K562 (cell line): Measurements from ENCODE around the gene BRF1. TPM values are rescaled to one million over a fixed set of nuclear protein-coding genes. Genes with fewer than 3 reads are reported as not detected.

Experiments used
- ATAC-seq: fragments of 200-7000 bp; cut with Tn5 transposase; 3 replicates; pipeline ENCODE4 v1.9.1; 2020; ENCODE audit warnings: moderate library complexity
- BruUV-seq: library from RNA; stranded (reverse); fragments of 400-500 nt; replicated peaks from 2 replicates; lab custom pipeline; 2021; lab: Mats Ljungman, UMichigan
- CTCF ChIA-PET: fragments of 300-600 bp; formaldehyde crosslinking; extraction: SDS; loops from one replicate; lab custom pipeline; 2021; ENCODE audit warnings: low intra/inter-chr PET ratio; lab: Yijun Ruan, JAX
- POLR2A ChIA-PET: fragments of 300-600, 350-650 bp; sonication (Branson Sonifier 250); formaldehyde crosslinking; extraction: SDS; loops from one replicate; lab custom pipeline; 2021; ENCODE audit warnings: antibody characterized with exemption, inconsistent platforms; lab: Yijun Ruan, JAX
- DNase-seq, 4 experiments: peaks; one replicate each; pipeline versions ENCODE4 v3.0.0 to v3.0.0-alpha.2; 2011 to 2018; ENCODE audit warnings: low spot score in 3 of 4, mixed read lengths in 3 of 4; ENCODE audit errors: extremely low read depth in 1 of 4
- FAIRE-seq: peaks from 2 replicates; lab custom pipeline; 2011; peaks lifted over from hg19 to GRCh38; lab: Jason Lieb, UNC
- H2AFZ ChIP-seq: 2 replicates; pipeline ENCODE4 v1.6.0; 2011; ENCODE audit warnings: low read depth, low read length, control low read depth, inconsistent platforms
- H3K27ac ChIP-seq: fragments of 200-600 bp; 3 replicates; pipeline ENCODE4 v1.8.0; 2011; ENCODE audit warnings: low read depth, mild to moderate bottlenecking, control low read depth, inconsistent platforms, low read length, moderate library complexity, mixed read lengths; ENCODE audit errors: extremely low read depth
- H3K27me3 ChIP-seq, 2 experiments: fragments of 300-600 bp in 1 of 2; 2 replicates in 1 of 2; 3 replicates in 1 of 2; pipeline versions ENCODE4 v1.6.0 to v1.8.0; 2011; ENCODE audit warnings: inconsistent platforms in 2 of 2, low read length in 2 of 2, mild to moderate bottlenecking in 1 of 2, mixed read lengths in 1 of 2, moderate library complexity in 1 of 2; ENCODE audit not compliant: control insufficient read depth in 2 of 2, insufficient read depth in 2 of 2
- H3K36me3 ChIP-seq: fragments of 300-600 bp; 3 replicates; pipeline ENCODE4 v1.8.0; 2011; ENCODE audit warnings: mild to moderate bottlenecking, low read length, inconsistent platforms; ENCODE audit not compliant: control insufficient read depth, insufficient read depth
- H3K4me1 ChIP-seq, 2 experiments: fragments of 200-600 bp in 1 of 2; replicated peaks in 1 of 2; 2 replicates in 1 of 2; 3 replicates in 1 of 2; pipeline versions ENCODE4 v1.5.1 to v1.8.0; 2011; ENCODE audit warnings: inconsistent platforms in 2 of 2, low read length in 2 of 2, mild to moderate bottlenecking in 1 of 2, mixed read lengths in 1 of 2, moderate library complexity in 1 of 2; ENCODE audit not compliant: control insufficient read depth in 2 of 2, insufficient read depth in 2 of 2
- H3K4me2 ChIP-seq: 2 replicates; pipeline ENCODE4 v1.6.1; 2011; ENCODE audit warnings: low read length, control low read depth, inconsistent platforms, mixed read lengths; ENCODE audit not compliant: insufficient read depth
- H3K4me3 ChIP-seq: fragments of 200-600 bp; sonication (generic), shearing (Covaris generic); 2 replicates; pipeline ENCODE4 v1.5.1; 2016; ENCODE audit warnings: control low read depth, inconsistent platforms
- H3K79me2 ChIP-seq: fragments of 200-600 bp; 3 replicates; pipeline ENCODE4 v1.8.0; 2011; ENCODE audit warnings: low read length, inconsistent platforms; ENCODE audit not compliant: control insufficient read depth, insufficient read depth
- H3K9ac ChIP-seq, 2 experiments: 2 replicates each; pipeline versions ENCODE4 v1.6.0 to v1.6.1; 2011; ENCODE audit warnings: low read depth in 2 of 2, low read length in 2 of 2, control low read depth in 1 of 2, inconsistent platforms in 1 of 2, mild to moderate bottlenecking in 1 of 2, mixed read lengths in 1 of 2; ENCODE audit not compliant: insufficient read depth in 1 of 2
- H3K9me1 ChIP-seq: one replicate; pipeline ENCODE4 v1.6.0; 2011; ENCODE audit warnings: inconsistent platforms, mild to moderate bottlenecking, low read length, moderate library complexity; ENCODE audit not compliant: control insufficient read depth, insufficient read depth
- H3K9me3 ChIP-seq: replicated peaks from 2 replicates; pipeline ENCODE4 v1.5.1; 2011; ENCODE audit warnings: low read depth, low read length, inconsistent platforms; ENCODE audit not compliant: control insufficient read depth, insufficient read depth
- H4K20me1 ChIP-seq: replicated peaks from 2 replicates; pipeline ENCODE4 v1.6.1; 2011; ENCODE audit warnings: low read length, inconsistent platforms, mixed read lengths; ENCODE audit not compliant: control insufficient read depth, insufficient read depth
- BRD4 ChIP-seq: fragments of 200-600 bp; sonication (generic); IDR thresholded peaks from 2 replicates; pipeline ENCODE4 v1.6.1; 2017; ENCODE audit warnings: inconsistent platforms
- CBFA2T2 ChIP-seq: fragments of 450-650 bp; conservative IDR thresholded peaks from 2 replicates; pipeline ENCODE4 v1.6.1; 2017; ENCODE audit warnings: mild to moderate bottlenecking
- EZH2 ChIP-seq: IDR thresholded peaks from 2 replicates; pipeline ENCODE4 v1.6.1; 2012; ENCODE audit warnings: low read depth, mild to moderate bottlenecking, inconsistent platforms, low read length, borderline replicate concordance
- KDM5B ChIP-seq: fragments of 200-600 bp; sonication (generic); IDR thresholded peaks from 2 replicates; pipeline ENCODE4 v1.6.1; 2012; ENCODE audit warnings: low read depth, mild to moderate bottlenecking, moderate library complexity, low read length, control low read depth, inconsistent platforms; ENCODE audit not compliant: insufficient replicate concordance
- KLF10 ChIP-seq: fragments of 250-450 bp; sonication (Bioruptor Pico); IDR thresholded peaks from 2 replicates; pipeline ENCODE4 v1.6.1; 2021; ENCODE audit warnings: matching md5 sums
- NR1H2 ChIP-seq: sonication (generic); formaldehyde crosslinking; IDR thresholded peaks from 2 replicates; pipeline ENCODE4 v1.4.0; 2020; ENCODE audit warnings: mild to moderate bottlenecking, missing genetic modification reagents
- TSC22D4 ChIP-seq: fragments of 450-650 bp; IDR thresholded peaks from 2 replicates; pipeline ENCODE4 v1.6.1; 2016; ENCODE audit warnings: missing genetic modification characterization, missing biosample characterization, control low read depth
- USF2 ChIP-seq: sonication (generic); formaldehyde crosslinking; IDR thresholded peaks from 2 replicates; pipeline ENCODE4 v1.5.0; 2020; ENCODE audit warnings: missing genetic modification reagents
- ZBTB17 ChIP-seq: fragments of 450-650 bp; formaldehyde crosslinking; IDR thresholded peaks from 2 replicates; pipeline ENCODE4 v1.4.0; 2020; ENCODE audit warnings: mild to moderate bottlenecking
- ZBTB5 ChIP-seq: fragments of 450-650 bp; IDR thresholded peaks from 2 replicates; pipeline ENCODE4 v1.6.1; 2017; ENCODE audit warnings: antibody characterized with exemption
- ZNF586 ChIP-seq: fragments of 450-650 bp; formaldehyde crosslinking; conservative IDR thresholded peaks from 2 replicates; pipeline ENCODE4 v1.4.0; 2020; ENCODE audit warnings: mild to moderate bottlenecking, moderate library complexity
- WGBS: fragments of 100-300 bp; shearing (Covaris generic); methylation state at CpG from one replicate; pipeline ENCODE4 v1.1.6; 2016; ENCODE audit warnings: low coverage, mixed read lengths; ENCODE audit not compliant: insufficient coverage; ENCODE audit errors: missing lambda C conversion rate; 5-methylcytosine and 5-hydroxymethylcytosine counted together
- in situ Hi-C: fragments of 300-500 bp; cut with MboI; formaldehyde crosslinking; loops from 4 replicates; pipeline ENCODE4 v1.15.0; 2018; ENCODE audit warnings: inconsistent platforms, mixed read lengths
- intact Hi-C: fragments of 100-400 bp; cut with micrococcal nuclease; formaldehyde crosslinking; loops from 2 replicates; pipeline ENCODE4 v1.14.2; 2022
- polyA plus RNA-seq, 8 experiments: library from polyadenylated mRNA; depleted of rRNA in 4 of 8; stranded (reverse) in 5 of 8; unstranded in 3 of 8; fragments of >200 nt; fragmentation: Nextera tagmentation in 2 of 8; fragmentation: Illumina TruSeq in 1 of 8; extraction: Ambion mirVana in 2 of 8; extraction: Trizol in 1 of 8; gene quantifications; 2 replicates each; pipeline versions ENCODE4 v1.2.1 to v1.2.3, GENCODE V29; 2011 to 2014; ENCODE audit warnings: inconsistent platforms in 1 of 8, missing spikeins in 1 of 8
- total RNA-seq, 7 experiments: library from RNA; depleted of rRNA in 6 of 7; stranded (reverse); fragments of >200 nt in 6 of 7; fragmentation: Illumina TruSeq in 2 of 7; extraction: Trizol in 2 of 7; gene quantifications; 2 replicates each; pipeline versions ENCODE4 v1.2.1 to v1.2.3, GENCODE V29; 2011 to 2021; ENCODE audit warnings: low replicate concordance in 1 of 7
- TF ChIP-seq, protein P1 (sequence below): fragments of 450-650 bp; formaldehyde crosslinking; IDR thresholded peaks from 2 replicates; pipeline ENCODE4 v1.4.0; 2020; ENCODE audit warnings: mild to moderate bottlenecking, mixed read lengths

The BRF1 gene
- total and polyA plus RNA-seq, 9 of the 15 experiments (the other 6 are each of a cell fraction or from before 2014, with no cell fraction given), result 0.14 to 24.6 (median 8.2) TPM

DNA sequence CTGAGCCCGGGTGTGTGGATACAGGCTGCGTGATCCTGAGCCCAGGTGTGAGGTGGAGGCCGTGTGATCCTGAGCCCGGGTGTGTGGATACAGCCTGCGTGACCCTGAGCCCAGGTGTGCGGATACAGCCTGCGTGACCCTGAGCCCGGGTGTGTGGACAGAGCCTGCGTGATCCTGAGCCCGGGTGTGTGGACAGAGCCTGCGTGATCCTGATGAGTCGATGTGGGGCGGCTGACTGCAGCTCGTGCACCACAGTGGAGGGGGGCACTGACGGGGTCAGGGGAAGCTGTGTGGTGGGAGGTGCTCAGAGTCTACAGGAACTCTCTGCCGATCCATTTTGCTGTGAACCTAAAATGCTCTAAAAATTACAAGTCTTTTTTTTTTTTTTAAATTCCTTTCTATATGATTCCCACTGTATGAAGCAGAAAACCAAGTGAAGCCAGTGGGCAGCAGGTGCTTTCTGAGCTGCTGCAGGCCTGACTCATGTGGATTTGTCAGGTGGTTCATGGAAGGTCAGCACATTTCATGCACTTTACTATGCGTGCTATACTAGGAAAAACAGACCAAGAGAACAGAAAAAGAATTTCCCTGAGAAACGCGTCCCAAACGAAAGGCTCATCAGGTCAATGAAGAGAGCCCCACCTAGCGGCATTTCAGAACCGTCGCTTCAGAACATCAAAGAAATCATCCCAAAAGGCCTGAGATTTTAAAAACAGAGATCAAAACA is 19.3 kb downstream of the BRF1 start (continued):
- TF ChIP-seq KDM5B (no peak), ZBTB17 (CRISPR knock-in tag) (no peak), USF2 (CRISPR knock-in tag) (no peak), TSC22D4 (no peak)
- TF ChIP-seq, protein P1, sequence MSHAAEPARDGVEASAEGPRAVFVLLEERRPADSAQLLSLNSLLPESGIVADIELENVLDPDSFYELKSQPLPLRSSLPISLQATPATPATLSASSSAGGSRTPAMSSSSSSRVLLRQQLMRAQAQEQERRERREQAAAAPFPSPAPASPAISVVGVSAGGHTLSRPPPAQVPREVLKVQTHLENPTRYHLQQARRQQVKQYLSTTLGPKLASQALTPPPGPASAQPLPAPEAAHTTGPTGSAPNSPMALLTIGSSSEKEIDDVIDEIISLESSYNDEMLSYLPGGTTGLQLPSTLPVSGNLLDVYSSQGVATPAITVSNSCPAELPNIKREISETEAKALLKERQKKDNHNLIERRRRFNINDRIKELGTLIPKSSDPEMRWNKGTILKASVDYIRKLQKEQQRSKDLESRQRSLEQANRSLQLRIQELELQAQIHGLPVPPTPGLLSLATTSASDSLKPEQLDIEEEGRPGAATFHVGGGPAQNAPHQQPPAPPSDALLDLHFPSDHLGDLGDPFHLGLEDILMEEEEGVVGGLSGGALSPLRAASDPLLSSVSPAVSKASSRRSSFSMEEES, result no peak
- TF ChIP-seq, all 486 proteins: peak for 4

DNA sequence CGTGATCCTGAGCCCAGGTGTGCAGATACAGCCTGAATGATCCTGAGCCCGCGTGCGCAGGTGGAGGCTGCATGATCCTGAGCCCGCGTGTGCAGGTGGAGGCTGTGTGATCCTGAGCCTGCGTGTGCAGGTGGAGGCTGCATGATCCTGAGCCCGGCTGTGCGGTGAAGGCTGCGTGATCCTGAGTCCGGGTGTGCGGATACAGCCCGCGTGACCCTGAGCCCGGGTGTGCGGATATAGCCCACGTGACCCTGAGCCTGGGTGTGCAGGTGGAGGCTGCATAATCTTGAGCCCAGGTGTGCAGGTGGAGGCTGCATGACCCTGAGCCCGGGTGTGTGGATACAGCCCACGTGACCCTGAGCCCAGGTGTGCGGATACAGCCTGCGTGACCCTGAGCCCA is 20.3 kb downstream of the BRF1 start:
- H3K9ac ChIP-seq, result no peak overlapping the region
- H3K4me3 ChIP-seq, result no peak overlapping the region
- no peaks in the 10 kb centered on the region for H3K9me3 ChIP-seq
- 0 out of 2 replicates have a peak, but pooled peaks cover 4% of the 10 kb centered on the region for H4K20me1 ChIP-seq
- BruUV-seq, result no TSS peak
- FAIRE-seq (no peak), DNase-seq (no peak), ATAC-seq (no peak)
- H2AFZ ChIP-seq, result no peak overlapping the region
- ChIA-PET CTCF (no interaction called here), POLR2A (no interaction called here)
- H3K9me1 ChIP-seq, result no peaks in the 10 kb centered on the region
- H3K36me3 ChIP-seq, result peaks cover 3% of the 10 kb centered on the region; the same call in 1 of the 3 replicates
- no peak overlapping the region for H3K27ac ChIP-seq
- no peaks in the 10 kb centered on the region for H3K27me3 ChIP-seq
- intact Hi-C loops (loop anchor here (5.0 kb wide), 1 partner anchor 78 kb away; no protein-coding TSS in a partner anchor), in situ Hi-C loops (loop anchor here (10.0 kb wide), 1 partner anchor 186 kb away; no protein-coding TSS in a partner anchor)
- no peak overlapping the region for H3K4me2 ChIP-seq
- WGBS, result 96% methylated on average over 3 of the region's 21 CpGs
- H3K4me1 ChIP-seq, result peaks cover 0 to 9% of the 10 kb centered on the region in 2 experiments; a peak in 2 of 5 replicates
- peaks cover 6% of the 10 kb centered on the region; the same call in 2 of the 3 replicates for H3K79me2 ChIP-seq
- TF ChIP-seq CBFA2T2, result no peak
- no peak for TF ChIP-seq NR1H2 (CRISPR knock-in tag)
- TF ChIP-seq BRD4, result no peak
- TF ChIP-seq KLF10, result no peak
- no peak for TF ChIP-seq EZH2
- no peak for TF ChIP-seq ZNF586 (CRISPR knock-in tag)
- TF ChIP-seq ZBTB5, result no peak
